Liver (tissue), 9 donors: ENCODE measurements around the gene SFN. TPM values are rescaled to one million over a fixed set of nuclear protein-coding genes. Genes with fewer than 3 reads are reported as not detected.

Source experiments
- DNase-seq: peaks from one replicate; pipeline ENCODE4 v3.0.0-alpha.2; 2017; ENCODE audit warnings: low spot score
- H3K27ac ChIP-seq, 2 donors: one replicate each; pipeline ENCODE4 v1.7.0; 2013; ENCODE audit warnings: inconsistent platforms in 2 of 2, low read length in 2 of 2, control low read depth in 1 of 2, low read depth in 1 of 2, mild to moderate bottlenecking in 1 of 2
- H3K27me3 ChIP-seq, 4 donors: one replicate each; pipeline versions ENCODE4 v1.6.1 to v1.7.0; 2013; ENCODE audit warnings: low read length in 3 of 4, inconsistent platforms in 1 of 4, mild to moderate bottlenecking in 1 of 4, moderate library complexity in 1 of 4; ENCODE audit not compliant: control insufficient read depth in 4 of 4, insufficient read depth in 4 of 4
- H3K36me3 ChIP-seq, 4 donors: one replicate each; pipeline versions ENCODE4 v1.6.1 to v1.7.0; 2013; ENCODE audit warnings: low read length in 3 of 4, mild to moderate bottlenecking in 3 of 4, low read depth in 1 of 4, moderate library complexity in 1 of 4; ENCODE audit not compliant: control insufficient read depth in 4 of 4, insufficient read depth in 3 of 4
- H3K4me1 ChIP-seq, 4 donors: one replicate each; pipeline versions ENCODE4 v1.6.1 to v1.7.0; 2013; ENCODE audit warnings: low read length in 3 of 4, mild to moderate bottlenecking in 3 of 4, moderate library complexity in 1 of 4; ENCODE audit not compliant: control insufficient read depth in 4 of 4, insufficient read depth in 4 of 4
- H3K4me3 ChIP-seq, 3 donors: one replicate each; pipeline versions ENCODE4 v1.6.1 to v1.7.0; 2013; ENCODE audit warnings: low read length in 3 of 3, control low read depth in 1 of 3, low read depth in 1 of 3, mild to moderate bottlenecking in 1 of 3
- H3K9ac ChIP-seq, 2 donors: one replicate each; pipeline ENCODE4 v1.7.0; 2013; ENCODE audit warnings: low read length in 2 of 2, mild to moderate bottlenecking in 2 of 2, moderate library complexity in 2 of 2, control low read depth in 1 of 2, low read depth in 1 of 2
- H3K9me3 ChIP-seq, 4 donors: one replicate each; pipeline versions ENCODE4 v1.6.1 to v1.7.0; 2013; ENCODE audit warnings: low read length in 3 of 4; ENCODE audit not compliant: control insufficient read depth in 4 of 4
- EGR1 ChIP-seq, 2 donors: IDR thresholded peaks; 2 replicates each; pipeline ENCODE4 v1.6.1; 2016 to 2018; ENCODE audit warnings: antibody characterized with exemption in 2 of 2, low read depth in 2 of 2
- FOXA1 ChIP-seq: IDR thresholded peaks from 2 replicates; pipeline ENCODE4 v1.6.1; 2016; ENCODE audit warnings: antibody characterized with exemption
- FOXA2 ChIP-seq: IDR thresholded peaks from 2 replicates; pipeline ENCODE4 v1.6.1; 2016; ENCODE audit warnings: antibody characterized with exemption
- GABPA ChIP-seq, 2 donors: IDR thresholded peaks in 1 of 2; conservative IDR thresholded peaks in 1 of 2; 2 replicates each; pipeline ENCODE4 v1.6.1; 2016; ENCODE audit warnings: antibody characterized with exemption in 2 of 2, mild to moderate bottlenecking in 1 of 2, moderate library complexity in 1 of 2
- HNF4A ChIP-seq, 2 donors: conservative IDR thresholded peaks; 2 replicates each; pipeline ENCODE4 v1.6.1; 2016; ENCODE audit warnings: antibody characterized with exemption in 2 of 2, mild to moderate bottlenecking in 2 of 2
- HNF4G ChIP-seq: IDR thresholded peaks from 2 replicates; pipeline ENCODE4 v1.6.1; 2016; ENCODE audit warnings: antibody characterized with exemption
- JUND ChIP-seq, 2 donors: IDR thresholded peaks; 2 replicates each; pipeline ENCODE4 v1.6.1; 2016; ENCODE audit warnings: antibody characterized with exemption in 2 of 2
- NR2F2 ChIP-seq: IDR thresholded peaks from 2 replicates; pipeline ENCODE4 v1.6.1; 2016; ENCODE audit warnings: antibody characterized with exemption
- RAD21 ChIP-seq, 2 donors: IDR thresholded peaks; 2 replicates each; pipeline ENCODE4 v1.6.1; 2016; ENCODE audit warnings: antibody characterized with exemption in 2 of 2, mild to moderate bottlenecking in 2 of 2
- RXRA ChIP-seq, 2 donors: IDR thresholded peaks; 2 replicates each; pipeline ENCODE4 v1.6.1; 2017 to 2018; ENCODE audit warnings: antibody characterized with exemption in 2 of 2, mild to moderate bottlenecking in 1 of 2
- SP1 ChIP-seq: IDR thresholded peaks from 2 replicates; pipeline ENCODE4 v1.6.1; 2018; ENCODE audit warnings: antibody characterized with exemption, mild to moderate bottlenecking
- TAF1 ChIP-seq: conservative IDR thresholded peaks from 2 replicates; pipeline ENCODE4 v1.6.1; 2016; ENCODE audit warnings: antibody characterized with exemption, mild to moderate bottlenecking
- YY1 ChIP-seq: IDR thresholded peaks from 2 replicates; pipeline ENCODE4 v1.6.1; 2016; ENCODE audit warnings: antibody characterized with exemption, mild to moderate bottlenecking
- WGBS: extraction: QIAGEN DNeasy Blood & Tissue Kit; methylation state at CpG from one replicate; pipeline ENCODE4 v1.1.7; 2013; 5-methylcytosine and 5-hydroxymethylcytosine counted together
- polyA plus RNA-seq, 2 donors: library from polyadenylated mRNA; stranded (reverse) in 1 of 2; unstranded in 1 of 2; fragments of 200-250 nt in 1 of 2; fragments of >200 nt in 1 of 2; fragmentation: Nextera tagmentation in 1 of 2; extraction: Ambion mirVana in 1 of 2; gene quantifications; one replicate each; pipeline versions ENCODE4 v1.2.1 to v1.2.3, GENCODE V29; 2013 to 2015
- total RNA-seq, 2 donors: library from RNA; depleted of rRNA; stranded (reverse); fragments of >200 nt; gene quantifications; one replicate each; pipeline ENCODE4 v1.2.3, GENCODE V29; 2014
- TF ChIP-seq, protein P1 (sequence below): IDR thresholded peaks from 2 replicates; pipeline ENCODE4 v1.6.1; 2016; ENCODE audit warnings: antibody characterized with exemption, mild to moderate bottlenecking
- TF ChIP-seq, protein P2 (sequence below): IDR thresholded peaks from 2 replicates; pipeline ENCODE4 v1.6.1; 2016; ENCODE audit warnings: antibody characterized with exemption
- TF ChIP-seq, protein P3 (sequence below): IDR thresholded peaks from 2 replicates; pipeline ENCODE4 v1.6.1; 2016; ENCODE audit warnings: antibody characterized with exemption
- TF ChIP-seq, protein P4 (sequence below): fragments of 150-350 bp; IDR thresholded peaks from 2 replicates; pipeline ENCODE4 v1.5.1; 2017; ENCODE audit warnings: improper control_type of control experiment, low read depth, low read length; ENCODE audit not compliant: missing input control
- TF ChIP-seq, protein P5 (sequence below): IDR thresholded peaks from 2 replicates; pipeline ENCODE4 v1.6.1; 2016; ENCODE audit warnings: antibody characterized with exemption
- donor health status: healthy.
- donor health status: healthy.
- donor health status: healthy.
- donor health status: healthy.
- donor health status: healthy.

Gene SFN
- total and polyA plus RNA-seq, 4 donors = 0.17 to 0.69 TPM; not detected in 2

DNA sequence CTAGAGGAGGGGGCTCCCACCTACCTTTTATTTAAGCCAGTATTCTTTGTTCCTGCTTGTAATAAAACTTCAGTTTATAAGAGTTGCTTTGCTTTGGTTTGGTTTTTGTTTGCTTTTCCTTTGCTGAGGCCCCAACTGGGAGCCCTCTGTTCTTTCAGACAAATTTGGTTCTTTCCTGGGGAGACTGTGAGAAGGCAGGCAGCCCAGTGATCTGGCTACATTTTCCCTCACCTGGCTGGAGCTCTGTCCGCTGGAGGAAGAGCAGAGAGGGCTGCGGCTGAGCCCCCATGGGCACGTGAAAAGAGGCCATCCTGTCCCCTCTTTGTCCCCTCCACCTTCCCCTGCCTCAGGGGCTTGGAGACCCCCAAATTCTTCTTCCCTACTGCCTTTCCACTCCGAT, 7.3 kb upstream of the SFN start:
- no peak for DNase-seq
- Histone ChIP-seq H3K9me3 (no peaks in the 10 kb centered on the region), H3K9ac (no peak overlapping the region), H3K36me3 (peaks cover 4 to 50% (median 29%) of the 10 kb centered on the region in 4 donors), H3K27ac (no peak overlapping the region), H3K27me3 (no peaks in the 10 kb centered on the region), H3K4me1 (no peaks in the 10 kb centered on the region), H3K4me3 (no peak overlapping the region)
- WGBS = 94% methylated on average over 4 of the region's 4 CpGs
- TF ChIP-seq SP1 (no peak), GABPA (IDR thresholded peaks at IDR 0.05 in 1 of 2, conservative IDR thresholded peaks at IDR 0.05 in 1 of 2) (no peak), FOXA1 (no peak), RAD21 (IDR thresholded peaks at IDR 0.05) (no peak), HNF4A (conservative IDR thresholded peaks at IDR 0.05) (no peak), JUND (IDR thresholded peaks at IDR 0.05) (no peak), FOXA2 (no peak), NR2F2 (no peak), EGR1 (IDR thresholded peaks at IDR 0.05; ENCODE audit: low read depth in 2 of 2) (no peak), TAF1 (no peak), HNF4G (no peak), RXRA (IDR thresholded peaks at IDR 0.05) (no peak), YY1 (no peak)
- TF ChIP-seq, protein P1, sequence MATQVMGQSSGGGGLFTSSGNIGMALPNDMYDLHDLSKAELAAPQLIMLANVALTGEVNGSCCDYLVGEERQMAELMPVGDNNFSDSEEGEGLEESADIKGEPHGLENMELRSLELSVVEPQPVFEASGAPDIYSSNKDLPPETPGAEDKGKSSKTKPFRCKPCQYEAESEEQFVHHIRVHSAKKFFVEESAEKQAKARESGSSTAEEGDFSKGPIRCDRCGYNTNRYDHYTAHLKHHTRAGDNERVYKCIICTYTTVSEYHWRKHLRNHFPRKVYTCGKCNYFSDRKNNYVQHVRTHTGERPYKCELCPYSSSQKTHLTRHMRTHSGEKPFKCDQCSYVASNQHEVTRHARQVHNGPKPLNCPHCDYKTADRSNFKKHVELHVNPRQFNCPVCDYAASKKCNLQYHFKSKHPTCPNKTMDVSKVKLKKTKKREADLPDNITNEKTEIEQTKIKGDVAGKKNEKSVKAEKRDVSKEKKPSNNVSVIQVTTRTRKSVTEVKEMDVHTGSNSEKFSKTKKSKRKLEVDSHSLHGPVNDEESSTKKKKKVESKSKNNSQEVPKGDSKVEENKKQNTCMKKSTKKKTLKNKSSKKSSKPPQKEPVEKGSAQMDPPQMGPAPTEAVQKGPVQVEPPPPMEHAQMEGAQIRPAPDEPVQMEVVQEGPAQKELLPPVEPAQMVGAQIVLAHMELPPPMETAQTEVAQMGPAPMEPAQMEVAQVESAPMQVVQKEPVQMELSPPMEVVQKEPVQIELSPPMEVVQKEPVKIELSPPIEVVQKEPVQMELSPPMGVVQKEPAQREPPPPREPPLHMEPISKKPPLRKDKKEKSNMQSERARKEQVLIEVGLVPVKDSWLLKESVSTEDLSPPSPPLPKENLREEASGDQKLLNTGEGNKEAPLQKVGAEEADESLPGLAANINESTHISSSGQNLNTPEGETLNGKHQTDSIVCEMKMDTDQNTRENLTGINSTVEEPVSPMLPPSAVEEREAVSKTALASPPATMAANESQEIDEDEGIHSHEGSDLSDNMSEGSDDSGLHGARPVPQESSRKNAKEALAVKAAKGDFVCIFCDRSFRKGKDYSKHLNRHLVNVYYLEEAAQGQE = no peak
- TF ChIP-seq, protein P2, sequence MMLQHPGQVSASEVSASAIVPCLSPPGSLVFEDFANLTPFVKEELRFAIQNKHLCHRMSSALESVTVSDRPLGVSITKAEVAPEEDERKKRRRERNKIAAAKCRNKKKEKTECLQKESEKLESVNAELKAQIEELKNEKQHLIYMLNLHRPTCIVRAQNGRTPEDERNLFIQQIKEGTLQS = no peak
- TF ChIP-seq, protein P3, sequence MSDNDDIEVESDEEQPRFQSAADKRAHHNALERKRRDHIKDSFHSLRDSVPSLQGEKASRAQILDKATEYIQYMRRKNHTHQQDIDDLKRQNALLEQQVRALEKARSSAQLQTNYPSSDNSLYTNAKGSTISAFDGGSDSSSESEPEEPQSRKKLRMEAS = no peak
- TF ChIP-seq, protein P4, sequence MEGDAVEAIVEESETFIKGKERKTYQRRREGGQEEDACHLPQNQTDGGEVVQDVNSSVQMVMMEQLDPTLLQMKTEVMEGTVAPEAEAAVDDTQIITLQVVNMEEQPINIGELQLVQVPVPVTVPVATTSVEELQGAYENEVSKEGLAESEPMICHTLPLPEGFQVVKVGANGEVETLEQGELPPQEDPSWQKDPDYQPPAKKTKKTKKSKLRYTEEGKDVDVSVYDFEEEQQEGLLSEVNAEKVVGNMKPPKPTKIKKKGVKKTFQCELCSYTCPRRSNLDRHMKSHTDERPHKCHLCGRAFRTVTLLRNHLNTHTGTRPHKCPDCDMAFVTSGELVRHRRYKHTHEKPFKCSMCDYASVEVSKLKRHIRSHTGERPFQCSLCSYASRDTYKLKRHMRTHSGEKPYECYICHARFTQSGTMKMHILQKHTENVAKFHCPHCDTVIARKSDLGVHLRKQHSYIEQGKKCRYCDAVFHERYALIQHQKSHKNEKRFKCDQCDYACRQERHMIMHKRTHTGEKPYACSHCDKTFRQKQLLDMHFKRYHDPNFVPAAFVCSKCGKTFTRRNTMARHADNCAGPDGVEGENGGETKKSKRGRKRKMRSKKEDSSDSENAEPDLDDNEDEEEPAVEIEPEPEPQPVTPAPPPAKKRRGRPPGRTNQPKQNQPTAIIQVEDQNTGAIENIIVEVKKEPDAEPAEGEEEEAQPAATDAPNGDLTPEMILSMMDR = no peak
- TF ChIP-seq, protein P5, sequence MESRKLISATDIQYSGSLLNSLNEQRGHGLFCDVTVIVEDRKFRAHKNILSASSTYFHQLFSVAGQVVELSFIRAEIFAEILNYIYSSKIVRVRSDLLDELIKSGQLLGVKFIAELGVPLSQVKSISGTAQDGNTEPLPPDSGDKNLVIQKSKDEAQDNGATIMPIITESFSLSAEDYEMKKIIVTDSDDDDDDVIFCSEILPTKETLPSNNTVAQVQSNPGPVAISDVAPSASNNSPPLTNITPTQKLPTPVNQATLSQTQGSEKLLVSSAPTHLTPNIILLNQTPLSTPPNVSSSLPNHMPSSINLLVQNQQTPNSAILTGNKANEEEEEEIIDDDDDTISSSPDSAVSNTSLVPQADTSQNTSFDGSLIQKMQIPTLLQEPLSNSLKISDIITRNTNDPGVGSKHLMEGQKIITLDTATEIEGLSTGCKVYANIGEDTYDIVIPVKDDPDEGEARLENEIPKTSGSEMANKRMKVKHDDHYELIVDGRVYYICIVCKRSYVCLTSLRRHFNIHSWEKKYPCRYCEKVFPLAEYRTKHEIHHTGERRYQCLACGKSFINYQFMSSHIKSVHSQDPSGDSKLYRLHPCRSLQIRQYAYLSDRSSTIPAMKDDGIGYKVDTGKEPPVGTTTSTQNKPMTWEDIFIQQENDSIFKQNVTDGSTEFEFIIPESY = no peak
